ENCODE results near the gene MAPKAP1.

DNA sequence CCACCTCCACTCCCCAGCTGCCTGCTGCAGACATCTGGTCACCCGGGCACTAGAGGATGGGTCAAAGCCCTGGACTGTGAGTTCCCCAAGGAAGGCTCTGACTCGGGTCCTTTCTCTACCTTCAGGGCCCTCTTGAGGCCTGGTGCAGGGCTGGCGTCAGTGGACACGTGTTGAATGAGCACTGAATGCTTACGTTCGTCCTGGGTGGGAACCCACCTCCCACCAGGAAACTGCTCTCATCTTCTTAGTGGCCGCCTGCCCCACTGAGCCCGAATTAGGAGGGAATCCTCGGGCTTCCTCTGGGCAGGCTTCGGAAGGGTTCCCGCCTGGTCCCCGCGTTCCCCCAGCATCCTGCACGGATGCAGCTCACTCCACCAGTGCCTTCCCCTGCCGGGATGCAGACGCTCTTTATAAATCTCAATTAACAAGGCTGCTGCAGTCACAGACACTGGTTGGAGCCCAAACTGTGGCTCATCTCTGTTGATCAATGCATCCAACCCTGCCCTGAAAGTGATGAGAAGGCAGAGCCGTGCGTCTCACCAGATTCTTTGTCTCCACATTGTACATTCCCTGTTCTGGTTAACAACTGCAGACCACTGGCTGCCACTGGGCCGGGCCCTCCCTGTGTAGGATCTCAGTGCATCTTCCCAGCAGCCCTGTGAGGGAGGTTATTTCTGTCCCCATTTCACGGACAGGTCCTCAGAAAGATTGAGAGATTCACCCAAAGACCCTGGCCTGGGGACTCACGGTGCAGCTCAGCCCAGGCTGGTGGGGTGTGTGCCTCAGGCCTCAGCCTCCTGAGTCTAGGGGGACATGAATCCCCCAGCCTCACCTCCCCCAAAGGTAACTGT, 276.6 kb downstream of the MAPKAP1 start:
- TF ChIP-seq POLR2A (IDR thresholded peaks at IDR 0.05; ENCODE audit: low read length) = no peak
- no peak for TF ChIP-seq GATA1 (IDR thresholded peaks at IDR 0.05; ENCODE audit: low read depth, low read length)
